ENCODE results near the gene CYP8B1.

Gene CYP8B1

DNA sequence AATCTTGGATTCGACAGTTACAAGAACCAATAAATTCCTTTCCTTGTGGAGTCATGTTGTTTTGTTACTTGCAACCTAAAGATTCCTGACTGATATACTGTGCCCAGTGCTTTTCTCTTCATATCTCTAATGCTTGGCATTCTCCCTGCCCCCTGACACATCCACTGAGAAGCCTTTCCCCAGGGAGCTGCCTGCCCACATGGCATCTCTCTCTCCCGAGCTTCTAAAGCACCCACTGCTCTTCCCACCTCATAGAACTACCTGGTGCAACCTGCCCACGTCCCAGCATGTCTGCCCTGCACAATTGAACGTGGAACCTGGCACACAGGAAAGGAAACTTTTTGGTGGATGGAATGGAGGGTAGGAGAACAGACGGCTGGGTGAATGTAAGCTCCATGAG lies 6.8 kb downstream of the CYP8B1 start:
- Histone ChIP-seq H3F3A (ENCODE audit: insufficient read depth, low read length) (no peaks in the 10 kb centered on the region), H3K9ac (ENCODE audit: low read length) (no peak overlapping the region), H3K79me2 (ENCODE audit: insufficient read depth, low read length) (no peaks in the 10 kb centered on the region), H3K27ac (ENCODE audit: low read depth, low read length, poor library complexity, severe bottlenecking) (no peak overlapping the region), H2AFZ (ENCODE audit: low read length) (no peak overlapping the region), H3K9me2 (ENCODE audit: low read depth, low read length) (no peaks in the 10 kb centered on the region), H3K4me3 (ENCODE audit: low read depth, low read length, poor library complexity, severe bottlenecking) (no peak overlapping the region), H3K4me1 (ENCODE audit: insufficient read depth, low read length, severe bottlenecking) (no peaks in the 10 kb centered on the region), H3K36me3 (ENCODE audit: insufficient read depth, low read length) (no peaks in the 10 kb centered on the region), H4K20me1 (ENCODE audit: insufficient read depth, low read length) (no peaks in the 10 kb centered on the region), H3K27me3 (ENCODE audit: insufficient read depth, low read length) (no peaks in the 10 kb centered on the region), H3K9me3 (ENCODE audit: low read length) (no peaks in the 10 kb centered on the region), H3K4me2 (ENCODE audit: low read length) (no peak overlapping the region)
- TF ChIP-seq, protein P1, sequence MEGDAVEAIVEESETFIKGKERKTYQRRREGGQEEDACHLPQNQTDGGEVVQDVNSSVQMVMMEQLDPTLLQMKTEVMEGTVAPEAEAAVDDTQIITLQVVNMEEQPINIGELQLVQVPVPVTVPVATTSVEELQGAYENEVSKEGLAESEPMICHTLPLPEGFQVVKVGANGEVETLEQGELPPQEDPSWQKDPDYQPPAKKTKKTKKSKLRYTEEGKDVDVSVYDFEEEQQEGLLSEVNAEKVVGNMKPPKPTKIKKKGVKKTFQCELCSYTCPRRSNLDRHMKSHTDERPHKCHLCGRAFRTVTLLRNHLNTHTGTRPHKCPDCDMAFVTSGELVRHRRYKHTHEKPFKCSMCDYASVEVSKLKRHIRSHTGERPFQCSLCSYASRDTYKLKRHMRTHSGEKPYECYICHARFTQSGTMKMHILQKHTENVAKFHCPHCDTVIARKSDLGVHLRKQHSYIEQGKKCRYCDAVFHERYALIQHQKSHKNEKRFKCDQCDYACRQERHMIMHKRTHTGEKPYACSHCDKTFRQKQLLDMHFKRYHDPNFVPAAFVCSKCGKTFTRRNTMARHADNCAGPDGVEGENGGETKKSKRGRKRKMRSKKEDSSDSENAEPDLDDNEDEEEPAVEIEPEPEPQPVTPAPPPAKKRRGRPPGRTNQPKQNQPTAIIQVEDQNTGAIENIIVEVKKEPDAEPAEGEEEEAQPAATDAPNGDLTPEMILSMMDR (IDR thresholded peaks at IDR 0.05; ENCODE audit: low read length): no peak
- TF ChIP-seq EZH2 (IDR thresholded peaks at IDR 0.05; ENCODE audit: borderline replicate concordance, low read length): no peak

DNA sequence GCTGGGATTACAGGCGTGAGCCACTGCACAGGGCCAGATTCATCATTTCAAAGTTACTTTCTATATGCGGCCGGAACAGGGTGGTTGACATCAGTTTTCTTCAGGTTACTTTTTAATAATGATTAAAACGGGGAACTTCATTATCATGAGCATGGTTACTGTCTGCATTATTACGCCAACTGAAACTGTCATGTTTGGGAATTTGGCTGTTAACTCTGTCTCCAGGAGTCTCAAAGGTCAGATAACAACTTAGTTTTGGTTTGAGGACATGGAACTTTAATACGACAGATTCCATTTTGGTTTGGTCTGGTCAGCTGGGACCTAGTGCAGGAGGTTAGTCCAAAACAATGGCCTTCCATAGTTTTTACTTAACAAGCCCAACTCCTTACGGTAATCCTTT lies 8.5 kb downstream of the CYP8B1 start:
- Histone ChIP-seq H2AFZ (ENCODE audit: low read length) (no peak overlapping the region), H3F3A (ENCODE audit: insufficient read depth, low read length) (no peaks in the 10 kb centered on the region), H3K27ac (ENCODE audit: low read depth, low read length, poor library complexity, severe bottlenecking) (no peak overlapping the region), H4K20me1 (ENCODE audit: insufficient read depth, low read length) (no peaks in the 10 kb centered on the region), H3K4me2 (ENCODE audit: low read length) (no peak overlapping the region), H3K9me2 (ENCODE audit: low read depth, low read length) (no peaks in the 10 kb centered on the region), H3K27me3 (ENCODE audit: insufficient read depth, low read length) (no peaks in the 10 kb centered on the region), H3K9me3 (ENCODE audit: low read length) (no peaks in the 10 kb centered on the region), H3K4me3 (ENCODE audit: low read depth, low read length, poor library complexity, severe bottlenecking) (no peak overlapping the region), H3K9ac (ENCODE audit: low read length) (no peak overlapping the region), H3K79me2 (ENCODE audit: insufficient read depth, low read length) (no peaks in the 10 kb centered on the region), H3K36me3 (ENCODE audit: insufficient read depth, low read length) (no peaks in the 10 kb centered on the region), H3K4me1 (ENCODE audit: insufficient read depth, low read length, severe bottlenecking) (no peaks in the 10 kb centered on the region)
- TF ChIP-seq EZH2 (IDR thresholded peaks at IDR 0.05; ENCODE audit: borderline replicate concordance, low read length): no peak
- TF ChIP-seq, protein P1 (IDR thresholded peaks at IDR 0.05; ENCODE audit: low read length): no peak

DNA sequence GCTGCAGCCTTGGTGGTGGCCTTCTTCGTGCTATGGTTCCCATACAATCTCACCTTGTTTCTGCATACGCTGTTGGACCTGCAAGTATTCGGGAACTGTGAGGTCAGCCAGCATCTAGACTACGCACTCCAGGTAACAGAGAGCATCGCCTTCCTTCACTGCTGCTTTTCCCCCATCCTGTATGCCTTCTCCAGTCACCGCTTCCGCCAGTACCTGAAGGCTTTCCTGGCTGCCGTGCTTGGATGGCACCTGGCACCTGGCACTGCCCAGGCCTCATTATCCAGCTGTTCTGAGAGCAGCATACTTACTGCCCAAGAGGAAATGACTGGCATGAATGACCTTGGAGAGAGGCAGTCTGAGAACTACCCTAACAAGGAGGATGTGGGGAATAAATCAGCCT lies 10.4 kb downstream of the CYP8B1 start:
- TF ChIP-seq, protein P1 (IDR thresholded peaks at IDR 0.05; ENCODE audit: low read length): no peak
- TF ChIP-seq EZH2 (IDR thresholded peaks at IDR 0.05; ENCODE audit: borderline replicate concordance, low read length): no peak
- Histone ChIP-seq H2AFZ (ENCODE audit: low read length) (no peak overlapping the region), H3K9ac (ENCODE audit: low read length) (no peak overlapping the region), H3K27ac (ENCODE audit: low read depth, low read length, poor library complexity, severe bottlenecking) (no peak overlapping the region), H3K79me2 (ENCODE audit: insufficient read depth, low read length) (no peaks in the 10 kb centered on the region), H3K9me2 (ENCODE audit: low read depth, low read length) (no peaks in the 10 kb centered on the region), H3K9me3 (ENCODE audit: low read length) (no peaks in the 10 kb centered on the region), H3K4me1 (ENCODE audit: insufficient read depth, low read length, severe bottlenecking) (no peaks in the 10 kb centered on the region), H3K36me3 (ENCODE audit: insufficient read depth, low read length) (no peaks in the 10 kb centered on the region), H3F3A (ENCODE audit: insufficient read depth, low read length) (no peaks in the 10 kb centered on the region), H3K27me3 (ENCODE audit: insufficient read depth, low read length) (no peaks in the 10 kb centered on the region), H4K20me1 (ENCODE audit: insufficient read depth, low read length) (no peaks in the 10 kb centered on the region), H3K4me3 (ENCODE audit: low read depth, low read length, poor library complexity, severe bottlenecking) (no peak overlapping the region), H3K4me2 (ENCODE audit: low read length) (no peak overlapping the region)

All from OCI-LY1 (cell line).